ENCODE measurements around the gene FOXC2. TPM values are rescaled to one million over a fixed set of nuclear protein-coding genes. Genes with fewer than 3 reads are reported as not detected.
A peak's percentile ranks its signal among the peaks of the same experiment; 100 is the strongest.

The FOXC2 gene
- total RNA-seq, 1 donor from 2014 or later = 77.8 TPM

DNA sequence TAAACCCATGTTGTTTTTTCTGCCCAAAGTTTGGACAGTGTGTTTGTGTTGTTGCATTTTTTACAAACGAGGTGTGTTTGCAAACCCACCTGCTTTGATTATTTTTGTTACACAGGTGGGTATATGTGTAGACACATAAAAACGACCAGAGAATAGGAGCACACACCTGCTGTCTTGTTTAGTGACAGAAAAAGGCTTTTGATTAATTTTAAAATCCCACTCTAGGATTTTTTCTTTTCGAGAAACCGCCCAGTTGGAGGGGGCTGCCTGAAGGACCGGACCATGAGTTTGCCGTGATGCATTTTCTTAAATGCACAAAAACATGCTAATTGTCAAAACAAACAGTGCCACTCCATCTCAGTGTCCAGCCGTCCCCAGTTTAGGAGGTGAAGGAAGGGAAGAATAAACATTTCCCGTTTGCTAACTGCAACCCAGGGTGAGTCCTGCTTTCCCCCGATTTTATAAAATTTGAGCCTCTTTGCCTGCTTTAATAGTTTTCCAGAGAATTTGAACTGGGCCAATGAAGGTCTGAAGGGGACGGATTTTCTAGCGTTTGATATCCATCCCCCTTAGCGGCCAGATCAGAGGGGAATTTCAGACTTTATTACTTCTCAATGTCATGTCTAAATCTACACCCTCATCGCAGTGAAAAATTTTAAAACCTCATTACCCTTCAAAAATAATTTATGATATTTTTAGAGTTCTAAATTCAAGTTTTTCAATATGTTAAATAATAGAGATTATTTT, 3.2 kb downstream of the FOXC2 start:
- Mint-ChIP-seq H3K27ac (ENCODE audit: unreplicated experiment) (peak overlapping the region; percentile 99), H3K27me3 (ENCODE audit: low read depth) (no peaks in the 10 kb centered on the region), H3K36me3 (ENCODE audit: low read depth) (peaks cover 35% of the 10 kb centered on the region), H3K4me3 (ENCODE audit: unreplicated experiment) (peak overlapping the region; percentile 91), H3K9me3 (ENCODE audit: low read depth) (no peaks in the 10 kb centered on the region), H3K4me1 (ENCODE audit: low read depth) (peaks cover 54% of the 10 kb centered on the region)
- no peak for DNase-seq (ENCODE audit: low spot score)
- TF ChIP-seq CTCF (IDR thresholded peaks at IDR 0.05) = no peak

- no peak for TF ChIP-seq CTCF (IDR thresholded peaks at IDR 0.05)
- Mint-ChIP-seq H3K27me3 (ENCODE audit: low read depth) (no peaks in the 10 kb centered on the region), H3K36me3 (ENCODE audit: low read depth) (peaks cover 35% of the 10 kb centered on the region), H3K4me1 (ENCODE audit: low read depth) (peaks cover 54% of the 10 kb centered on the region), H3K9me3 (ENCODE audit: low read depth) (no peaks in the 10 kb centered on the region), H3K27ac (ENCODE audit: unreplicated experiment) (peak overlapping the region; percentile 99), H3K4me3 (ENCODE audit: unreplicated experiment) (peak overlapping the region; percentile 91)
- no peak for DNase-seq (ENCODE audit: low spot score)
These were observed 4.2 kb downstream of the FOXC2 start for GRCh38 chr16:86570558-86571529.

GRCh38 chr16:86571530-86571915, 4.9 kb downstream of the FOXC2 start:
- peaks cover 35% of the 10 kb centered on the region for H3K36me3 Mint-ChIP-seq (ENCODE audit: low read depth)
- peaks cover 56% of the 10 kb centered on the region for H3K4me1 Mint-ChIP-seq (ENCODE audit: low read depth)
- H3K27ac Mint-ChIP-seq (ENCODE audit: unreplicated experiment) = peak overlapping the region; percentile 99
- H3K9me3 Mint-ChIP-seq (ENCODE audit: low read depth) = no peaks in the 10 kb centered on the region
- TF ChIP-seq CTCF (IDR thresholded peaks at IDR 0.05) = no peak
- no peaks in the 10 kb centered on the region for H3K27me3 Mint-ChIP-seq (ENCODE audit: low read depth)
- peak overlapping the region; percentile 91 for H3K4me3 Mint-ChIP-seq (ENCODE audit: unreplicated experiment)
- DNase-seq (ENCODE audit: low spot score) = no peak

DNA sequence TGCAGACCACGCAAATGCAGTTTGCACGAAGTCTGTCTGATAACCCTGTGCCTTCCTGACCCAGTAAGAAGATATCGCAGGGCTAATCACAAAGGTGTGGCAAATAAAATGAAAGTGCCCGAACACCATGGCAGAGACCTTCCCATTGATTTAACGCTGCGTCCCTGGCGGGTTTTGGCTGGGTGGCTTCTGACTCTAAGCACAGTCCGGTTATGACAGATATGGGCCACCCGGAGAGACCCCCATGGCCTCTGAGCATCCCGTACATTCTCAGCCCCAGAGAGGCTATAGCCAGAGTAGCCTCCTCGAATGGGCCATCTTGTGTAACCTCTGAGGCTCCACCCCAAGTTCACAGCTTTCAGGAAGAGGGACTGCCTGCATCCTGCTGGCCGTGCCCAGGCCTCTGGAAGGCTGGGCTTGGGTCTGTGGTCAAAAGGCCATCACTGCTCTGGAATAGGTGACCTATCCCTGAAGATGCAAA, 5.5 kb downstream of the FOXC2 start:
- H3K27ac Mint-ChIP-seq (ENCODE audit: unreplicated experiment) = peak overlapping the region; percentile 99
- H3K4me1 Mint-ChIP-seq (ENCODE audit: low read depth) = peaks cover 60% of the 10 kb centered on the region
- H3K36me3 Mint-ChIP-seq (ENCODE audit: low read depth) = peaks cover 35% of the 10 kb centered on the region
- no peaks in the 10 kb centered on the region for H3K27me3 Mint-ChIP-seq (ENCODE audit: low read depth)
- no peak for DNase-seq (ENCODE audit: low spot score)
- no peak for TF ChIP-seq CTCF (IDR thresholded peaks at IDR 0.05)
- H3K9me3 Mint-ChIP-seq (ENCODE audit: low read depth) = no peaks in the 10 kb centered on the region
- peak overlapping the region; percentile 91 for H3K4me3 Mint-ChIP-seq (ENCODE audit: unreplicated experiment)

- Mint-ChIP-seq H3K4me1 (ENCODE audit: low read depth) (peaks cover 65% of the 10 kb centered on the region), H3K4me3 (ENCODE audit: unreplicated experiment) (peak overlapping the region; percentile 91), H3K36me3 (ENCODE audit: low read depth) (peaks cover 35% of the 10 kb centered on the region), H3K9me3 (ENCODE audit: low read depth) (no peaks in the 10 kb centered on the region), H3K27ac (ENCODE audit: unreplicated experiment) (peak overlapping the region; percentile 99), H3K27me3 (ENCODE audit: low read depth) (no peaks in the 10 kb centered on the region)
- no peak for DNase-seq (ENCODE audit: low spot score)
- no peak for TF ChIP-seq CTCF (IDR thresholded peaks at IDR 0.05)
These were observed 6.0 kb downstream of the FOXC2 start for GRCh38 chr16:86572606-86573005.
